ENCODE measurements around the gene PCP4. TPM values are rescaled to one million over a fixed set of nuclear protein-coding genes. Genes with fewer than 3 reads are reported as not detected.

The PCP4 gene
- polyA plus RNA-seq, 1 donor from 2014 or later = not detected

- H3K27ac Mint-ChIP-seq = no peak overlapping the region
- peaks cover 0 to 3% (median 0%) of the 10 kb centered on the region in 3 donors for H3K9me3 Mint-ChIP-seq
- no peak overlapping the region for H3K4me3 Mint-ChIP-seq
- H3K4me1 Mint-ChIP-seq = no peaks in the 10 kb centered on the region
- no peaks in the 10 kb centered on the region for H3K36me3 Mint-ChIP-seq
- H3K27me3 Mint-ChIP-seq = no peaks in the 10 kb centered on the region
These were observed 57.5 kb downstream of the PCP4 start for GRCh38 chr21:39924577-39925308.

DNA sequence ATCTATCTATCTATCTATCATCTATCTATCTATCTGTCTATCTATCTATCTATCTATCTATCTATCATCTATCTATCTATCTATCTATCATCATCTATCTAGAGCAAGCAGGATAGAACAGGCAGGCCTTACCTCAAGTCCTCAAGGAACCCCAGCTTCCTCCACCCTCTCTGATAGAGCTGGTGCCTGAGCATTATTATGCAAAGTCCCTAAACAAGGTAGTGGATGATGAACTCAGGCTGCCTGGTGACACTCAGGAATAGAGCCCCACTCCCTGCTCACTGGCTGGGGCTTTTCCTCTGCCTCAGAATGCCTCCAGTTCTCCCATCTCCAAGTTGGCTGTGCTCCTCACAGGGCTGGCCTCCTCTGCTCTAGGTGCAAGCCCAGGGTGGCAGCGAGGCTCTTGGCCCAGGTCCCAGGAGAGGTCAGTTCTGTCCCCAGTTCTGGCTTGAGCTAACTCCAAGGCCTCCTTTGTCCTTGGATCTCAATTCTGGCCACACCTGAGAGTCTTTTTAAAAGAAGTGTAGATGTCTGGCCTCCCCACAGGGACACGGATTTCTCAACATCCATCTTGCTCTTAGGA, 60.2 kb downstream of the PCP4 start:
- peaks cover 0 to 3% (median 2%) of the 10 kb centered on the region in 3 donors for H3K9me3 Mint-ChIP-seq
- no peaks in the 10 kb centered on the region for H3K27me3 Mint-ChIP-seq

GRCh38 chr21:39932335-39932734, 65.1 kb downstream of the PCP4 start:
- Mint-ChIP-seq H3K9me3 (peaks cover 0 to 4% (median 2%) of the 10 kb centered on the region in 3 donors), H3K36me3 (peaks cover 1% of the 10 kb centered on the region), H3K4me1 (no peaks in the 10 kb centered on the region), H3K27me3 (no peaks in the 10 kb centered on the region), H3K27ac (no peak overlapping the region), H3K4me3 (no peak overlapping the region)

More for the DNA sequence above, 60.2 kb downstream of the PCP4 start:
- H3K4me3 Mint-ChIP-seq = no peak overlapping the region
- no peaks in the 10 kb centered on the region for H3K36me3 Mint-ChIP-seq
- H3K27ac Mint-ChIP-seq = no peak overlapping the region
- no peaks in the 10 kb centered on the region for H3K4me1 Mint-ChIP-seq

DNA sequence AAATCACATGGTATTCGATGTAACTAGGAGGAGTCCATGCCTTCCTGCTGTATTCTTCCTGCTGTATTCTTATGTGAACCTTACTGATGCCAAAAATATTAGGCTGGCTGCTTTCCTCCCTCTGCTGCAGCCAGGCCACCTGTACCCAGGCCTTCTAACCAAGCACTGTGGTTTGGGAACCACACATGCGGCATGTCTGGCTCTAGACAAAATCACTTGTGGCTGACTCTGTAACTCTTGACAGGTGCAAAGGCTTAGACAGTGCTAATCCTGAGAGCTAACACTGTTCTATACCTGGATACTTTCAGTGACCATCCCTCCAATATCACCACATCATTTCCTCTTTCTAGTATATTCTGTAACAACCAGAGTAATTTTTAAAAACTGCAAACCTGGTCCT, 67.7 kb downstream of the PCP4 start:
- Mint-ChIP-seq H3K9me3 (peaks cover 0 to 2% (median 2%) of the 10 kb centered on the region in 3 donors), H3K36me3 (peaks cover 1% of the 10 kb centered on the region), H3K4me3 (no peak overlapping the region), H3K27me3 (no peaks in the 10 kb centered on the region), H3K4me1 (no peaks in the 10 kb centered on the region), H3K27ac (no peak overlapping the region)

DNA sequence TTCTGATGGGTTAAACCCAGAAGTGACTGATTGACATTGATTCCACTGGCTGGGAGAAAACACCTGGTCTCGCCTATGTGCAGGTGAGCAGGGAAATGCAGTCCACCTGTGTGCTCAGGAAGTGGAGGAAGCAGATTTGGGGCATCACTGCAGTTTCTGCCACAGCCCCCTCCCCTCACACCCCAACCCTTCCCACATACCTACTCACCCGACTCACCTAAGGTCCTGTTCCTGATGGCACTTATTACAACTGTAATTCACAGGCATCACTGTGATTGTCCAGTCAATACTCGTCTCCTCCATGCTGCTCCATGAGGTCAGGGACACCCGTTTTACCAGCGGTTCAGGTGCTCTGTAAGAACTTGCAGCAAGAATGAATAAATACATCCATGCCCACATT, 68.5 kb downstream of the PCP4 start:
- no peak overlapping the region for H3K4me3 Mint-ChIP-seq
- H3K4me1 Mint-ChIP-seq = no peaks in the 10 kb centered on the region
- no peak overlapping the region for H3K27ac Mint-ChIP-seq
- H3K9me3 Mint-ChIP-seq = peaks cover 0 to 4% (median 2%) of the 10 kb centered on the region in 3 donors
- H3K36me3 Mint-ChIP-seq = peaks cover 1% of the 10 kb centered on the region
- no peaks in the 10 kb centered on the region for H3K27me3 Mint-ChIP-seq

DNA sequence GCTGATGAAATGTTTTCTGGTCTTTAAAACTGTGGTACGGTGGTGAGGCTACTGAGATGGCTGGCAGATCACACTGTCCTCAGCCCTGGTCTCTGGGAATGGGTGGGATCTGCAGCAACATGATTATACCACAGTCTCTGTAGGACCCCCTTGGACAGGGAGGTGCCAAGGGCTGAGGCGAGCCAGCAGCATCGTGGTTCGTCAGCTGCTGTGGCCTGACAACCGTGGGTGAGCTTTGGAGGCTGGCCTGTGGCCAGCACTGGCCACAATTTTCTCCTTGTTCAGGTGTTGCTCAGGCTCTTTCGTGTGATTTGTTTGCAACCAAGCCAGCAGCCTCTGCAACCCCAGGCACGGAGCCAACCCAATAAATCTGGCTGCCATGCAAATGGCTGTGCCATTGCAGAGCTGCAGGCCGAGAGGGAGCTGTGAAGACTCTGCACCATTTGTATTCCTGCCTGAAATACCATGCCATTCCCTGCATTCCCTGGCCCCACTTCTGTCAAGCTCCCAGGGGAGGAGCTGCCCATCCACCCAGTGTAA, 70.9 kb downstream of the PCP4 start:
- H3K9me3 Mint-ChIP-seq = peaks cover 0 to 2% (median 0%) of the 10 kb centered on the region in 3 donors
- H3K4me1 Mint-ChIP-seq = no peaks in the 10 kb centered on the region
- no peak overlapping the region for H3K4me3 Mint-ChIP-seq
- H3K36me3 Mint-ChIP-seq = peaks cover 1% of the 10 kb centered on the region
- H3K27ac Mint-ChIP-seq = no peak overlapping the region
- no peaks in the 10 kb centered on the region for H3K27me3 Mint-ChIP-seq

- no peaks in the 10 kb centered on the region for H3K36me3 Mint-ChIP-seq
- H3K27me3 Mint-ChIP-seq = no peaks in the 10 kb centered on the region
- H3K27ac Mint-ChIP-seq = no peak overlapping the region
- H3K4me3 Mint-ChIP-seq = no peak overlapping the region
- H3K4me1 Mint-ChIP-seq = no peaks in the 10 kb centered on the region
- H3K9me3 Mint-ChIP-seq = peaks cover 13 to 23% (median 14%) of the 10 kb centered on the region in 3 donors
These were observed 79.0 kb downstream of the PCP4 start for GRCh38 chr21:39946199-39946598.

GRCh38 chr21:39947031-39947430, 79.8 kb downstream of the PCP4 start:
- H3K27me3 Mint-ChIP-seq = no peaks in the 10 kb centered on the region
- H3K4me3 Mint-ChIP-seq = no peak overlapping the region
- H3K9me3 Mint-ChIP-seq = peaks cover 13 to 23% (median 17%) of the 10 kb centered on the region in 3 donors
- no peak overlapping the region for H3K27ac Mint-ChIP-seq
- H3K36me3 Mint-ChIP-seq = no peaks in the 10 kb centered on the region
- H3K4me1 Mint-ChIP-seq = no peaks in the 10 kb centered on the region

DNA sequence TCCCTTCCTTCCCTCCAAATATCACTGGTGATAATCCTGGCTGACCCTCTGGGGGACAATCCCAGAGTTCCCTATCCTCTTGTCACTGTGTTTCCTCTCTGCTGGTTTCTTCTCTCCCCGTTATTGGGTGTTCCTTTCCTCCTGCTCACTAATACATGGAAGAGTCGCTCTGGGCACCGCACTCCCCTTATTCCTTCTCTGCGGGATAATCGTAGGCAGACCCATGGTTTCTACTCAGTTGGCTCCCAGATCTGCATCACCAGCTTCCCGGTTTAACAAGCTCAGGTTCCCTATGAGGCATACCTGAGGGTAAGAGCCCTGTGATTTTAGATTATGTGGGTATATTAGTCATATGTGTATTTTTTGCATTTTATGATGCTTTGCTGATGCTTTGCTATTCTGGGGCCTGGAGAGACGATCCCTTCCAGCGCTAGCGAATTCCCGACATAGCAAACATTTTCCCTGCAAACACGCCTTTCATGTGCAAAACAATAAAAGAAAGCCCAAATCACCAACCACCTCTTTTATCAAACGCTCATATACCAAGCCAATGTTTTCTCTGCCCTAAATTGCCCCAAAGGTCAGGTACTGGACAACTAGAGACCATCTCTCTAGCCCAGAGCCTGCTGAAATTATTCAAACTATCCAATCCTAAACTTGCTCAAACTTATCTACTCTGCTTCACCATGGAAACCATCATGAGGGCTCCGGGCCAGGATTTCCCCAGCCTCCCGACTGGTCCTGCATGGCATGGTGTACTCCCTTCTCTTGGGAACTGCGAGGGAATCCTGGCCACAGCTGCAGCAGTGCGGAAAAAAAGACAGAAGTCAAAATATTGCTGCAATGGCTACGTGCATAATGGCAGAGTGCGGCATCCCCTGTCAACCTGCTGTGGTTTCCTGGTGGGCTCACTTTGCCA, 84.2 kb downstream of the PCP4 start:
- Mint-ChIP-seq H3K4me3 (no peak overlapping the region), H3K4me1 (no peaks in the 10 kb centered on the region), H3K36me3 (no peaks in the 10 kb centered on the region), H3K27me3 (no peaks in the 10 kb centered on the region), H3K9me3 (peaks cover 6 to 16% (median 10%) of the 10 kb centered on the region in 3 donors), H3K27ac (peak overlapping the region in 1 of 3 donors; percentile 8)

DNA sequence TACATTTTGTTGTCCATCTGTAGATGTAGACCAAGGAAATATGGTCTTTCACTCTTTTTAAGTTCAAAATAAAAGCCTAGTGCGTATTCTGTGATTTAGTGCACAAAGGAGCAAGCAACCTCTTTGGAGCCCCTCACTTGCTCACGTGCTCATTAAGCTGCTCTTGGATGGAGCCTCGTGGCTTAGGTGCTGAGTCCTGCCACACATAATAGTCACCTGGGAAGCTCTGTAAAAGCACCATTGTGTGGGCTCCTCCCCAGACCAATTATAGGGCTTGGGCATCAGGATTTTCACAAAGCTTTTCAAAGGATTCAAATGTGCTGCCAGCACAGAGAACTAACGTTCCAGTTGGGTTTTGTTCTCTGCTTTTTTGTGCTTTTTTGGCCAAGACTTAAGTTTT, 85.0 kb downstream of the PCP4 start:
- H3K36me3 Mint-ChIP-seq = no peaks in the 10 kb centered on the region
- H3K4me3 Mint-ChIP-seq = no peak overlapping the region
- no peak overlapping the region for H3K27ac Mint-ChIP-seq
- no peaks in the 10 kb centered on the region for H3K4me1 Mint-ChIP-seq
- H3K27me3 Mint-ChIP-seq = no peaks in the 10 kb centered on the region
- H3K9me3 Mint-ChIP-seq = peaks cover 2 to 14% (median 12%) of the 10 kb centered on the region in 3 donors

- no peak overlapping the region for H3K27ac Mint-ChIP-seq
- H3K27me3 Mint-ChIP-seq = no peaks in the 10 kb centered on the region
- H3K4me3 Mint-ChIP-seq = no peak overlapping the region
- no peaks in the 10 kb centered on the region for H3K36me3 Mint-ChIP-seq
- H3K4me1 Mint-ChIP-seq = no peaks in the 10 kb centered on the region
- H3K9me3 Mint-ChIP-seq = peaks cover 0 to 10% (median 4%) of the 10 kb centered on the region in 3 donors
These were observed 87.3 kb downstream of the PCP4 start for GRCh38 chr21:39954570-39954969.

GRCh38 chr21:39955326-39955725, 88.1 kb downstream of the PCP4 start:
- Mint-ChIP-seq H3K9me3 (peaks cover 2 to 13% (median 9%) of the 10 kb centered on the region in 3 donors), H3K4me1 (no peaks in the 10 kb centered on the region), H3K27me3 (no peaks in the 10 kb centered on the region), H3K4me3 (no peak overlapping the region), H3K27ac (no peak overlapping the region), H3K36me3 (no peaks in the 10 kb centered on the region)

DNA sequence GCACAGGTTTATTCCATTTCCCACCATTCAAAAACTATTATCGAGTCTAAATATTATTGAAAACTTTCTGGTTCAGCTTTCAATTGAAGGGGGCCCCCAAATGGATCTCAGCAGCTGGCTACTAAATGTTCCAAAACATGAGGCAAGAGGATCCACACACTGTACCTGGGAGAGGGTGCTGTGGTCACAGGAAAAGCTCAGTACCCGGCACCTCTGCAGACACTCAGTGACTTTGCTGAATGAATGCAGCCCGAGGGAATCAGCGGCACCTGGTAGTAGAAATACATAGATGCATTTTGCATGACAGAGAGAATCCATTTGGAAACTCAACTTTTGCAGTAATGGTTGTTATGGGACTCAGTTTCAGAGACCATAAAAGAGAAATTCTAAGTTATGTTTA, 89.3 kb downstream of the PCP4 start:
- Mint-ChIP-seq H3K27ac (no peak overlapping the region), H3K9me3 (peaks cover 5 to 12% (median 10%) of the 10 kb centered on the region in 3 donors), H3K4me3 (no peak overlapping the region), H3K27me3 (no peaks in the 10 kb centered on the region), H3K4me1 (no peaks in the 10 kb centered on the region), H3K36me3 (no peaks in the 10 kb centered on the region)

- Mint-ChIP-seq H3K4me1 (no peaks in the 10 kb centered on the region), H3K27me3 (no peaks in the 10 kb centered on the region), H3K9me3 (peaks cover 5 to 19% (median 7%) of the 10 kb centered on the region in 3 donors), H3K4me3 (no peak overlapping the region), H3K27ac (no peak overlapping the region), H3K36me3 (peaks cover 2% of the 10 kb centered on the region)
These were observed 91.5 kb downstream of the PCP4 start for GRCh38 chr21:39958731-39959130.

GRCh38 chr21:39961251-39961650, 94.0 kb downstream of the PCP4 start:
- Mint-ChIP-seq H3K36me3 (peaks cover 2% of the 10 kb centered on the region), H3K4me3 (no peak overlapping the region), H3K27me3 (no peaks in the 10 kb centered on the region), H3K9me3 (peaks cover 6 to 23% (median 7%) of the 10 kb centered on the region in 3 donors), H3K27ac (no peak overlapping the region), H3K4me1 (no peaks in the 10 kb centered on the region)
